LNCaP clone FGC (cell line): Measurements from ENCODE around the gene IRGC.

Source experiments
- DNase-seq: peaks from one replicate; pipeline ENCODE4 v3.0.0-alpha.2; 2011; ENCODE audit warnings: low read depth
- H3K4me3 ChIP-seq: 2 replicates; pipeline ENCODE4 v1.5.1; 2011; ENCODE audit warnings: mild to moderate bottlenecking, low read depth, low read length, control low read depth
- CTCF ChIP-seq: IDR thresholded peaks from 2 replicates; pipeline ENCODE4 v1.5.1; 2012; ENCODE audit warnings: mild to moderate bottlenecking; ENCODE audit not compliant: control insufficient read depth, insufficient read depth; ENCODE audit errors: extremely low read depth

IRGC gene

GRCh38 chr19:43711751-43712355 lies 4.0 kb upstream of the IRGC start:
- no peak for DNase-seq
- no peak for TF ChIP-seq CTCF
- no peak overlapping the region for H3K4me3 ChIP-seq

GRCh38 chr19:43713208-43713607 lies 2.7 kb upstream of the IRGC start:
- no peak overlapping the region for H3K4me3 ChIP-seq
- TF ChIP-seq CTCF = no peak
- no peak for DNase-seq

GRCh38 chr19:43718627-43719377 lies 2.9 kb downstream of the IRGC start:
- DNase-seq = no peak
- no peak for TF ChIP-seq CTCF
- no peak overlapping the region for H3K4me3 ChIP-seq

GRCh38 chr19:43719378-43719868 lies 3.5 kb downstream of the IRGC start:
- no peak for TF ChIP-seq CTCF
- no peak for DNase-seq
- H3K4me3 ChIP-seq = no peak overlapping the region

GRCh38 chr19:43719918-43720317 lies 4.0 kb downstream of the IRGC start:
- H3K4me3 ChIP-seq = no peak overlapping the region
- no peak for TF ChIP-seq CTCF
- DNase-seq = no peak

- H3K4me3 ChIP-seq = no peak overlapping the region
- DNase-seq = no peak
- TF ChIP-seq CTCF = no peak
Measured at GRCh38 chr19:43720936-43721335, 5.1 kb downstream of the IRGC start.

GRCh38 chr19:43721469-43722048 lies 5.7 kb downstream of the IRGC start:
- no peak for DNase-seq
- TF ChIP-seq CTCF = no peak
- H3K4me3 ChIP-seq = no peak overlapping the region
